Activated naive CD4-positive, alpha-beta T cell treated with Interleukin-2 at 50 U/mL for 16 hours (primary cell): Measurements from ENCODE around the gene TPPP.
"Not testable (repeated sequence)": the region's sequence is repeated elsewhere in the genome, so short reads cannot be mapped to it uniquely, and the experiment has no call there.

Source experiments
- DNase-seq: peaks from one replicate; pipeline ENCODE4 v3.0.0-alpha.2; 2020

Gene TPPP

DNA sequence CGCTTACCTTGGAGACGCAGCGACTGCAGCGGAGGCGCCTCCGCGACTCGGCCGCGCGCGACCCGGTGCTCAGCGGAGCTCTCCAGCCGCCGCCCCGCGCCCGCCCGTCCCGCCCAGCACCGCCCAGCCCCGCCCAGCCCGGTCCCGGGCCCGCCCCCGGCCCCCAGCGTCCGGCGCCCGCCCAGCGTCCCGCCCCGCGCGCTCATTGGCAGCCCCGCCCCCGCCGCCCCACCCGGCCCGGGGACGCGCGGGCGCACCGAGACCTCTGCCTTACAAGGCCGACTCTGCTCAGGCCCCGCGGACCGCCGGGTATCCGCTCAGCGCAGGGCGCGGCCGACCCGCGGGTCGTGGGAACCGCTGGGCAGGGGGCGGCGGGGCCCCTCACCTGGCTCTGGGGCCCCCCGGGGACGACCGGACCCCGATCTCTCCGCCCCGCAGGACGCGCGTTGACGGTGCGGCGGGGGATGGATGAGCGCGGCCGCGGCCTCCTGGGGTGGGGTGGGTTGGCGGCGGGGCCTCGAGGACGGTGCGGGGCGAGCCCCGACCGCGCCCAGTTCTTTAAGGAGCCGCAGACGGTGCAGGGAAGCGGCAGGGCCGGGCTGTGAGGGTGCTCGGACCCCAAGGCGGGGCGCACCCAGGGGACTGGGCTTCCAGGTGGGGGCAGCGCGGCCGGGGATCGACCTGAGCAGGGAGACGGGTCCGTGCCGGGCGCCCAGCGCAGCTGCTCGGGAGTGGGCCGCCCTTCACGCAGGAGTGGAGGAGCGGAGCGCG, at the start of gene TPPP:
TSS of gene TPPP (minus strand) at position 82 of the 771 bp plus-strand sequence. CDS start 15,292 bp downstream, outside the sequence.
- peak; percentile 89 for DNase-seq

- DNase-seq, result not testable (repeated sequence)
Measured at GRCh38 chr5:742276-742675, 49.1 kb upstream of the TPPP start.

DNA sequence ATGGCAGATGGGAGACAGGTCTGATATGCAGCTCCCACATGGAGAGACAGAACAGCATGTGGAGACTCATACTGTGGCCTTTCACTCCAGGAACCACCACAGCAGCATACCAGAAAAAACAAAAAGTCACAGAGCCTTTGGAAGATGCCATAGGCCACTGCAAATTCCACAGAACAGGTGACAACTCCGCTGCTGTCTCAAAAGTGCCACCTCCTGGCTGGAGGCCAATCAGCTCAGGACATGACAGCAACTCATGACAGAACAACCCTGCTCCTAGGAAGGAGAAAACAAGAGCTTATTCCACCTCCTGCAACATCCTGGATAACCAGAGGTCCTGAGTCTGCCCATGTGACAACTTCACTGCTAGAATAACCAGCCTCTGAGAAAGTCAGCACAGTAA, 41.0 kb upstream of the TPPP start:
- DNase-seq, result not testable (repeated sequence)

DNA sequence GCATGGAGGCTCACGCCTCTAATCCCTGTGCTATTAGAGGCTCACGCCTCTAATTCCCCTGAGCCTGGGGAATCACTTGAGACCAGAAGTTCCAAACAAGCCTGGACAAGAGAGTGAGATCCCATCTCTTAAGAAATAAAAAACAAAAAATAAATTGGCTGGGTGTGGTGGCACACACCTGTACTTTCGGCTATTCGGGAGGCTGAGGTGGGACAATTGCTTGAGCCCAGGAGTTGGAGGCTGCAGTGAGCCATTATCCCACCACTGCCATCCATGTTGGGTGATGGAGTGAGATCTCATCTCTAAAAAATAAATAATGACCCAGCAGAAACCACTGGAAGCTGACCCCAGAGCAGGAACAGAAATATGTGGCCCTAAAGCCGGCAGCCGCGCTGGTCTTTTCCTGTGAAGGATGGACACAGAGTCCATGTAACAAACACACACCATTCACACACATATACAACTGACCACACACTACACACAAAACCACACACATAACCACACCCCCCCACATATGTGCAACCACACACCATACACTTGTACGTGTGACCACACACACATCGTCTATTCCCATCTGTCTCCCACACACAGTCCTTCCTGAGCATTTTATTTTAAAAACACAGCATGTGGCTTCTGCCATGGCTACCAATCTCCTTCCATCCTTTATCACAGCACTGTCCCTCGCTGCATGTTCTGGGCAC, 39.8 kb upstream of the TPPP start:
- DNase-seq, result not testable (repeated sequence)

DNA sequence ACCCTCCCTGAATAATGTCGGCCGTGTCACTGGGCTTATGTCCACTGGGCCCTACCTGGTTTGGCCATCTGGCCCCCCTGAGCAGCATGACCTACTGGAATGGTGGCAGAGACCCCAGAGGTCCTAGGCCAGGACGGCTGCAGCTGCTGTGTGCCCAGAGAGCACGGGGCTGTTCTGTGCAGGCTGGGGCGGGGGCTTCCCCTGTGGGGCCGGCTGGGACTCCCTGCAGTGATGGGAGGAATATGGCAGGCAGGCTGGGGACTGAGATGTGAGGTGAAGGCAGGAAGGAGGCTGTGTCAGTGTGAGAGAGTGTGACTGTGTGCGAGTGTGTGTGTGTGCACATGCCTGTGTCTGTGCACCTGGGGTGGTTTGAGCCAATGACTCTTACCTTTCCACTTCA, 36.1 kb upstream of the TPPP start:
- not testable (repeated sequence) for DNase-seq

GRCh38 chr5:727087-727486, 33.9 kb upstream of the TPPP start:
- DNase-seq, result not testable (repeated sequence)

DNA sequence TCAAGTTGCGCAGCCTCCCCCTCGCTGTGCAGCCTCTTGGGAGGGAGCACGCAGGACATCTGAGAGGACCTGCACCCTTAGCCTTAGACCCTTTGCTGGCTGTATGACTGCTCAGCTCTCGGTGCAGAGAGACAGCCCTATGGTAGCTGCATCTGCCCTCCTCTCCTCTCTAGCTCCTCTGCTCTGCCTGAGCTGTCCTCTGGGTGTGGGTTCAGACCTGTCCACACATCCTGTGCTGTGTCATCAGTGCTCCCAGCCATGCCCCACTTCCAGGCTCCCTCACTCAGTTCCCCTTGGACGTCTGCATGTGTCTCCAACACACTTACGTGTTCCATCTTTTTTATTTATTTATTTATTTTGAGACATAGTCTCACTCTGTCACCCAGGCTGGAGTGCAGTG, 30.7 kb upstream of the TPPP start:
- not testable (repeated sequence) for DNase-seq

DNA sequence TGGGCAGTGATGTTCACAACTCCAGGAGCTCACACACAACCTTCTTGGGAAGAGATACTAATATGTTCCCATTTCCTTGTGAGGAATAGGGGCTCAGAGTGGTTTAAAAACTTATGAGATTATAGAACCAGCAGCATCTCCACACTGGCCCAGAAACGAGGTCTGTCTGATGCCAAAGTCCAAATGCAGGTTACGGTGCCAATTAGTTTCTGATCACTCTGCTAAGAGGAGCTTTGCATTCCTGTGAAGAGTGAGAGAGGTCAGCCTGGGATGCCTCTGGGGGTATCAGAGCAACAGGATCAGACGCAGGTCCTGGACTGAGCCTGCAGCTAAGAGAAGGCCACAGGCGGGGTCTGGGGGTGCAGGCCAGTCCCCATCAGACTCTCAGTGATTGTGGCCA, 30.2 kb upstream of the TPPP start:
- DNase-seq, result not testable (repeated sequence)

DNA sequence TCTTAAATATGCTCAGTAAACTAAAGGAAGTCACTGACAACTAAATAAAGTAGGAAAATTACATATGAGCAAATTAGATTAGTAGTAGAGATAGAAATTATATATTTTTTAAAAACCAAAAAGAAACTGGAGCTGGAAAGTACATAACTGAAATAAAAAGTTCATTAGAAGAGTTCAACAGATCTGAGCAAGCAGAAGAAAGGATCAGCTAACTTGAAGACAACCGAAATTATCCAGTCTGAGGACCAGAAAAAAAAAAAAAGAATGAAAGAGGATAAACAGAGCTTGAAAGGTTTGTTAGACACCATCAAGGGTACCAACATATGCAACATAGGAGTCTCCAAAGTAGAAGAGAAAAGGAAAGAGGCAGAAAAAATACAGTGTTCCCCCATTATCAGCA, 26.2 kb upstream of the TPPP start:
- not testable (repeated sequence) for DNase-seq

GRCh38 chr5:717143-717542, 24.0 kb upstream of the TPPP start:
- no peak for DNase-seq

GRCh38 chr5:716740-717139, 23.6 kb upstream of the TPPP start:
- DNase-seq, result not testable (repeated sequence)

GRCh38 chr5:715636-716035, 22.5 kb upstream of the TPPP start:
- DNase-seq, result not testable (repeated sequence)

DNA sequence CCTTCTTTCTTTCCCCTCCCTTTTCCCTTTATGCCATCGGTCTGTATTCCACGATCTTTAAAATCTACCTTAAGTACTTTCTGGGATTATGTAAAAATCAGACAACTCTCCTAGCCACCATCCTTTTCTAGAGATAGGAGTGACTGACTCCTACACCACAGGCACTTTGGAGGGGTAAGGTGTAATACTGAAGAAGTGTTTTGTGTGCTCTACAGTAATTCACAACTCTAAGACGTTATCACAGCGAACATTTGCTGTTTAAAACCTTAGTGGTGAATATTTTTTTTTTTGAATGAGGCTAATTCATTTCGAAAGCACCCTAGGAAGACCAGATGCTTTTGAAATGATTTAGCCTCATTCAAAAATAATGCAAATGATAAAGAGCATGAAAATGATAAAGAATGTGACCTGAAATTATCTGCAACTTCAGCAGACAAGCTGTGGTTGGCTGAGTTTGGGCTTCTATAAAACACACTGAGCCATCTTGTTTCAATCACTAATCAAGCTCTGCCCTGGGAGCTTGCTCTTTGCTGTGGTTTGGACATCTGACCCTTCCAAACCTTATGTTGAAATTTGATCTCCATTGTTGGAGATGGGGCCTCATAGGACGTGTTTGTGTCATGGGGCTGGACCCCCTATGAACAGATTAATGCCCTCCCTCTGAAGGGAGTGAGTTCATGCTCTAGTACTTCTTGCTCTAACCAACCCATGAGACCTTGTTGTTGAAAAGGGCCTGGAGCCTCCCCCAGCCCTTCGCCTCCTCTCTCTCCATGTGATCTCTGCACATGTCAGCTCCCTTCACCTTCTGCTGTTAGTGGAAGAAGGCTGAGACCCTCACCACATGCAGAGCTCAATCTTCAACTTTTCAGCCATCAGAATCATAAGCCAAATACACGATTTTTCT, 21.3 kb upstream of the TPPP start:
- not testable (repeated sequence) for DNase-seq

DNA sequence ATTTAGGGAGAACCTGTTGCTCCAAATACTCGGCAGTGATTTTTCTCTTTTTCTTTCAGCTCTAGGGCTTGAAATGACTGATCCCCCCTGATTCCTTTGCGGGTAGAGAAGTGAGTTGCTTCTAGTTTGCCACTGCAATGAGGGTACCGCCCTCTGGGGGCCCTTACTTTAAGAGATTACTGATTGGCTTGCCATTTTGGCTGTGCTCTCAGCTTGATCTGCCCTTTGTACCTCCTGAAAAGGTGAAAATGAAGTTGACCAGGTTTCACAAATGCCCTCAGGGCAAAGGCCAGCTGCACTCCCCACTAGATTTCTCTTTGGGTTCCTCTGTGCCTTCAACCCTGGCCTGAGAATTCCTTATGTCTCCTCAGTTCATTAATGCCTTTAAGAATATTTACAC, 20.5 kb upstream of the TPPP start:
- not testable (repeated sequence) for DNase-seq

- not testable (repeated sequence) for DNase-seq
Measured at GRCh38 chr5:708848-709517, 15.8 kb upstream of the TPPP start.

DNA sequence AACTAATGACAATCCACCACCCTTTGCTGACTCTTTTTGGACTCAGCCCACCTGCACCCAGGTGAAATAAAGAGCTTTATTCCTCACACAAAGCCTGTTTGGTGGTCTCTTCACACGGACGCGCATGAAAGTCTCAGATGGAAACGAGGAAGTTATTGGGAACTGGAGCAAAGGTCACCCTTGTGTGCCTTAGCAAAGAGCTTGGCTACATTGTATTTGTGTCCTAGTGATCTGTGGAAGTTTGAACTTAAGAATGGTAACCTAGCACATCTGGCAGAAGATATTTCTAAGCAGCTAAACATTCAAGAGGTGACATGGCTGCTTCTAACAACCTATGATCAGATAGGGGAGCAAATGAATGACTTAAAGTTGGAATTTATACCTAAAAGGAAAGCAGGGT, 15.2 kb upstream of the TPPP start:
- not testable (repeated sequence) for DNase-seq

GRCh38 chr5:706127-706526, 13.0 kb upstream of the TPPP start:
- not testable (repeated sequence) for DNase-seq

DNA sequence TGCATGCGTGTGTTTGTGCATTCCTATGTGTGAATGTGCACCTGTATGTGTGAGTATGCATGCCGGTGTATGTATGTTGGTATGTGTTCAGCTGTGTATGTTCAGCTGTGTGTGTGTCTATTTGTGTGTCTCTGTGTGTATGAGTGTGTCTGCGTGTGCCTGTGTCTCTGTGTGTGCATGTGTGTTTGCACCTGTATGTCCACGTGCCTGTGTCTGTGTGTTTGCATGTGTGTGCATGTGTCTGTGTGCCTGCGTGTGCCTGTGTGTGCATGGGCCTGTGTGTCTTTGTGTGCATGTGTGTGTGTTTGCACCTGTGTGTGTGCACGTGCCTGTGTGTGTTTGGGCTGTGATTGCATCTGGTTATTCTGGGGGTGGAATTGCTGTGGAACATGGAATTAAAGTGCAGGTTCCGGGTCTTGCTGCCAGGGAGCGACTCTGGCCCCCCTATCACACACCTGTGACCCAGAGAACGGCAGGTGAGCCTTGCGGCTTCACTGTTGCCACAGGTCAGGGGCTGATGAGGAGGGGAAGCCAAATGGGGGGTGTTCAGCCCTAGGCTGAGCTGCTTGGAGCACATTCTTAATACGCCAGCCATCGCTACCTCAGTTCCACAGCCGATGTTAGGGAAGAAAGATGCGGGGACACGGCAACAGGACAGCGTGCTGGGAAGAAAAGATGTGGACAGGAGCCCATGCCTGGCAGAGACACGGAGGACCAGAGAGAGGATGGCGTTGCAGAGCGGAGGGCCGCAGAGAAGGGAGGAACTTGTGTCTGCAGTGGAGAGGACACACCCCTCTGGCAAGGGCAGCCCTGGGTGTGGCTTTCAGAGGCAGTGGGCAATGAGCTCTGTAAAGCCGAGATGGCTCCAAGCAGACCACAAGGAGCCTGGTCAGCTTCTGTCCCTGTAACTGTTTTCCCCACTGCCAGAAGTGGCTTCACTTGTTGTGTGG, 3.9 kb upstream of the TPPP start:
- not testable (repeated sequence) for DNase-seq

GRCh38 chr5:696191-696590, 3.0 kb upstream of the TPPP start:
- DNase-seq, result not testable (repeated sequence)

DNA sequence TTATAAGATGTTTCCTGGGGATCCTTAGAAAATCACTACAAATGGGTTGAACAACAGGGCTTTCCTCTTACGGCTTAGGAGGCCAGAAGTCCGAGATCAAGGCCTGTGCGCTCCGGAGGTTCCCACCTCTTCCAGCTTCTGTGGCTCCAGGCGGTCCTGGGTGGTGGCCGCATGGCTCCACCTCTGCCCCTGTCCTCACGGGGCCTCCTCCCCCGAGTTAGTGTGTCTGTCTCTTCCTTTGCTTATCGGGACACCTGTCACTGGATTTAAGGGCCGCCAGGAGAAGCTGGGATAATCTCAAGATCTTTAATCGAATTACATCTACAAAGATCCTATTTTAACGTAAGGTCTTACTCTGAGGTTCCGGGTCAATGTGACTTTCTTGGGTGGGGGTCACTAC, 2.3 kb upstream of the TPPP start:
- not testable (repeated sequence) for DNase-seq

DNA sequence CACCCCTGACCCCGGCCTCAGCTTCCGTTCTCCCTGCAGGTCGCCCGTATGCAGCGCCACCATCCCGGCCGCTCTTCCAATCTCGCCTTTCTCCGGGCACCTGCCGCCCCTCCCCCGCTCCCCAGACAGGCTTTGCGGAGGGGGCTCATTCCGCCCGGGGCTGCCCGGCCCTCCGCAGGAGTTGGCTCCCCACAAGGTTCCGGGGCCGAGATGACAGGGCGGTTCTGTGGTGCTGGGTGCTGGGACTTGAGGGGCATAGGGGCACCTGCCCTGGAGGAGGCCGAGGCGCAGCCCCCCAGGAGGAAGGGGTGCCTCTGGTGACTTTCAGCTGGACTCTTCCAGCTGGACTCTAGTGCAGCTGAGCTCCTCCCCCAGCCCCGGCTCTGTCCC, 885 bp upstream of the TPPP start:
- DNase-seq, result peak; percentile 35
